ENCODE data around the gene PREX1. TPM values are rescaled to one million over a fixed set of nuclear protein-coding genes. Genes with fewer than 3 reads are reported as not detected.
"Not testable (repeated sequence)": the region's sequence is repeated elsewhere in the genome, so short reads cannot be mapped to it uniquely, and the experiment has no call there.

PREX1 gene
- total RNA-seq, 1 donor from 2014 or later = 2.9 TPM

DNA sequence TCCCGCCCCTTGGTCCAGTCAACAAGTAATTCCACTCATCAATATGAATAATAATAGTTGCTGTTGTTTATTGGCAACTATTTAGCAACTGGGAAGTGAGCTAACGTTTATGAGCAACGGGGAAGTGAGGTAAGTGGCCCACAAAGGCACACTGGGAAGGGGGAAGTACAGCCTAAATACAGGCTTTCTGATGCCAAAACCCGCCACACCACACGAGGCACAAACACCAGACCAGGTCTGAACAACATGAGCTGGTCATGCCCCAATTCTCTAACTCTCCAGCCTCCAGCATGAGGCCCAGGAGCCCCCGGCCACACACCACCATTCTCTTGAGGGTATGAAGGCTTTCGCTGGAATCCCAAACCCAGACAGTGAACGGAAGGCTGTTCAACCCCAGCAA lies 50.8 kb downstream of the PREX1 start:
- Mint-ChIP-seq H3K27ac (no peak overlapping the region), H3K27me3 (no peaks in the 10 kb centered on the region), H3K4me3 (ENCODE audit: low read depth) (no peak overlapping the region), H3K4me1 (ENCODE audit: low read depth) (no peaks in the 10 kb centered on the region), H3K36me3 (ENCODE audit: insufficient read depth) (peaks cover 2% of the 10 kb centered on the region), H3K9me3 (ENCODE audit: low read depth) (peaks cover 14% of the 10 kb centered on the region)
- TF ChIP-seq CTCF (IDR thresholded peaks at IDR 0.05; ENCODE audit: unreplicated experiment) = no peak
- DNase-seq (ENCODE audit: low spot score, unreplicated experiment) = no peak

GRCh38 chr20:48776306-48776705 lies 51.5 kb downstream of the PREX1 start:
- Mint-ChIP-seq H3K9me3 (ENCODE audit: low read depth) (peaks cover 14% of the 10 kb centered on the region), H3K36me3 (ENCODE audit: insufficient read depth) (peaks cover 2% of the 10 kb centered on the region), H3K27ac (no peak overlapping the region), H3K27me3 (no peaks in the 10 kb centered on the region), H3K4me3 (ENCODE audit: low read depth) (no peak overlapping the region), H3K4me1 (ENCODE audit: low read depth) (no peaks in the 10 kb centered on the region)
- no peak for DNase-seq (ENCODE audit: low spot score, unreplicated experiment)
- no peak for TF ChIP-seq CTCF (IDR thresholded peaks at IDR 0.05; ENCODE audit: unreplicated experiment)

DNA sequence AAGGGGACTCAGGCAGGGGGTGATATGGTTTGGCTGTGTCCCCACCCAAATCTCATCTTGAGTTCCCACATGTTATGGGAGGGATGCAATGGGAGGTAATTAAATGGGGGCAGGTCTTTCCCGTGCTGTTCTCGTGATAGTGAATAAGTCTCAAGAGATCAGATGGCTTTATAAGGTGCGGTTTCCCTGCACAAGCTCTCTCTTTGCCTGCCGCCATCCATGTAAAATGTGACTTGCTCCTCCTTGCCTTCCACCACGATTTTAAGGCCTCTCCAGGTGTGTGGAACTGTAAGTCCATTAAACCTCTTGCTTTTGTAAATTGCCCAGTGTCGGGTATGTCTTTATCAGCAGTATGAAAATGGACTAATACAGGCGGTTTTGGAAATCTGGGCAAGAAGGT lies 52.3 kb downstream of the PREX1 start:
- not testable (repeated sequence) for H3K4me3 Mint-ChIP-seq (ENCODE audit: low read depth); H3K27me3 Mint-ChIP-seq; DNase-seq (ENCODE audit: low spot score, unreplicated experiment); H3K4me1 Mint-ChIP-seq (ENCODE audit: low read depth); H3K27ac Mint-ChIP-seq; H3K36me3 Mint-ChIP-seq (ENCODE audit: insufficient read depth)
- H3K9me3 Mint-ChIP-seq (ENCODE audit: low read depth) = peaks cover 14% of the 10 kb centered on the region

- H3K27ac Mint-ChIP-seq = no peak overlapping the region
- peaks cover 2% of the 10 kb centered on the region for H3K36me3 Mint-ChIP-seq (ENCODE audit: insufficient read depth)
- DNase-seq (ENCODE audit: low spot score, unreplicated experiment) = no peak
- peaks cover 13% of the 10 kb centered on the region for H3K9me3 Mint-ChIP-seq (ENCODE audit: low read depth)
- TF ChIP-seq CTCF (IDR thresholded peaks at IDR 0.05; ENCODE audit: unreplicated experiment) = no peak
- no peaks in the 10 kb centered on the region for H3K4me1 Mint-ChIP-seq (ENCODE audit: low read depth)
- H3K27me3 Mint-ChIP-seq = peaks cover under 1% of the 10 kb centered on the region
- H3K4me3 Mint-ChIP-seq (ENCODE audit: low read depth) = no peak overlapping the region
These were observed 53.1 kb downstream of the PREX1 start for GRCh38 chr20:48774696-48775095.

DNA sequence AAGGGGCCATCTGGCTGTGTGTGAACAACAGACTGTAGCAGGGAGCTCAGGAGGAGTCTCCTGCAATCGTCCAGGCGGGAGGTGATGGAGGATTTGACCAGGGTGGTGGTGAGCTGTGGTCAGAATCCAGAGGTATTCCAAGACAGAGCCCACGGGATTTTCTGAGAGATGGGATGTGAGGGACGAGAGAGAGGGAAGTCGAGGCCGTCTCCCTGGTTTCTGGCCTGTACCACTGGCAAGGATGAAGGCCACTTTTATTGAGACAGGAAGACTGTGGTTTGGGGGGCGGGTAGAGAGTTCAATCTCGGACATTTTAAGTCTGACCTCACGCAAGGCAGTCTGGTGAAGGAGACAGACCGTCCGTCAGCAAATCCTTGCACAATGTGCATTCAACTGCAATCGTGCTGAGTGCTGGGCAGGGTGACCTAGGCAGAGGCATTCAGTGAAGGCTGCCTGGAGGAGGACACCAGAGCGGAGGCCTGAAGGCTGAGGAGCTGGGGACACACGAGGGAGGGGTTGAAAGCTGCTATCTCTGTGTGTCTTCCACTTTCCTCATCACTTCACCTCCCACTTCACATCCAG lies 53.9 kb downstream of the PREX1 start:
- Mint-ChIP-seq H3K9me3 (ENCODE audit: low read depth) (peaks cover 9% of the 10 kb centered on the region), H3K27ac (no peak overlapping the region), H3K27me3 (peaks cover 4% of the 10 kb centered on the region), H3K4me1 (ENCODE audit: low read depth) (no peaks in the 10 kb centered on the region), H3K36me3 (ENCODE audit: insufficient read depth) (no peaks in the 10 kb centered on the region), H3K4me3 (ENCODE audit: low read depth) (no peak overlapping the region)
- DNase-seq (ENCODE audit: low spot score, unreplicated experiment) = no peak
- no peak for TF ChIP-seq CTCF (IDR thresholded peaks at IDR 0.05; ENCODE audit: unreplicated experiment)

DNA sequence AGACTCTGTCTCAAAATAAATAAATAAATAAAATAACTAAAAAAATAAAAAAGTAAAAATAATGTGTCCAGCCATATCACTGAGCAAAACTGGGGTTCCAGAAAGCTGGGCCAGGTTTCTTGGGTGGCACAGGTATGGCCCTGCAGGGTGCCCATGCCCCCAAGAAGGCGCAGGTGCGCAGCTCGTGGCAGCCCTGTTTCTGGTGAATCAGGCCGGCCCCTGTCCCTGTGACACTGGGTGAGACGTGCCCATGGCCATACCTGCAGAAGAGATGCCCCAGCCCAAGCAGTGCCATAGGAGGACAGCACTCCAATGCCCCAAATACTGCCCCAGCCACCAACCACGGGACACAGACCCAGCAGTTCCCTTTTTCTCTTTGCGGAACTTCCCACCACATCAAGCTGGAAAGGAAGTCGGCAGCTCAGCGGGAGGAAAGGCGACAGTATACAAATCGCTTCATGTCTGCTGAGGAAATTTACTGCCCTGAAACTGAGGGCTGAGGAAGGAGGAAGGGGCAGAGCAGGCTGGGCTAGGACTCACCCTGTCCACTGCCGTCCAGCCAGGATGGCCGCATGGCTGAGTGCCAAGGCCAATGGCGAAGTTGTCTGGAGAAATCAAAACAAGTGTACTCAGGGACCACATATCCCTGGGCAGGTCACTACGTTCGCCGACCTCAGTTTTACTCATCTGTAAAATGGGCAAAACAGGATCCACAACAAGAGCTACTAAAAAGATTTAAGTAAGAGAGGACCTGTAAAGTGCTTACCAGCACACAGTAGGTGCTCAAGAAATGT lies 55.4 kb downstream of the PREX1 start:
- Mint-ChIP-seq H3K4me1 (ENCODE audit: low read depth) (no peaks in the 10 kb centered on the region), H3K9me3 (ENCODE audit: low read depth) (peaks cover 5% of the 10 kb centered on the region), H3K36me3 (ENCODE audit: insufficient read depth) (no peaks in the 10 kb centered on the region), H3K27me3 (peaks cover 4% of the 10 kb centered on the region), H3K4me3 (ENCODE audit: low read depth) (no peak overlapping the region), H3K27ac (no peak overlapping the region)
- no peak for DNase-seq (ENCODE audit: low spot score, unreplicated experiment)
- TF ChIP-seq CTCF (IDR thresholded peaks at IDR 0.05; ENCODE audit: unreplicated experiment) = no peak

Data from progenitor cell of endocrine pancreas (in vitro differentiated cells).